ENCODE measurements around the gene AIMP1.

AIMP1 gene

GRCh38 chr4:106273831-106274230, 42.5 kb upstream of the AIMP1 start:
- Histone ChIP-seq H3K4me2 (no peak overlapping the region), H2AFZ (ENCODE audit: low read depth) (no peak overlapping the region), H3K27ac (no peak overlapping the region), H3K4me3 (IDR thresholded peaks at IDR 0.05; ENCODE audit: insufficient read depth, low read depth, low read length) (no peak overlapping the region), H3K4me1 (ENCODE audit: low read depth, poor library complexity, severe bottlenecking) (no peaks in the 10 kb centered on the region), H3K9ac (no peak overlapping the region), H3K36me3 (ENCODE audit: insufficient read depth) (no peaks in the 10 kb centered on the region), H3K27me3 (ENCODE audit: insufficient read depth, low read depth) (no peaks in the 10 kb centered on the region), H4K20me1 (ENCODE audit: insufficient read depth) (no peaks in the 10 kb centered on the region), H3K79me2 (ENCODE audit: insufficient read depth, low read depth) (no peaks in the 10 kb centered on the region)
- no peak for TF ChIP-seq CTCF (conservative IDR thresholded peaks at IDR 0.05; ENCODE audit: low read depth, low read length)

GRCh38 chr4:106277140-106277675, 39.1 kb upstream of the AIMP1 start:
- H3K9ac ChIP-seq: no peak overlapping the region
- no peaks in the 10 kb centered on the region for H3K79me2 ChIP-seq (ENCODE audit: insufficient read depth, low read depth)
- no peak overlapping the region for H2AFZ ChIP-seq (ENCODE audit: low read depth)
- no peak for TF ChIP-seq CTCF (conservative IDR thresholded peaks at IDR 0.05; ENCODE audit: low read depth, low read length)
- no peaks in the 10 kb centered on the region for H3K36me3 ChIP-seq (ENCODE audit: insufficient read depth)
- no peaks in the 10 kb centered on the region for H4K20me1 ChIP-seq (ENCODE audit: insufficient read depth)
- H3K4me3 ChIP-seq (IDR thresholded peaks at IDR 0.05; ENCODE audit: insufficient read depth, low read depth, low read length): no peak overlapping the region
- H3K27me3 ChIP-seq (ENCODE audit: insufficient read depth, low read depth): no peaks in the 10 kb centered on the region
- no peak overlapping the region for H3K27ac ChIP-seq
- H3K4me1 ChIP-seq (ENCODE audit: low read depth, poor library complexity, severe bottlenecking): peaks cover 10% of the 10 kb centered on the region
- H3K4me2 ChIP-seq: no peak overlapping the region

- no peaks in the 10 kb centered on the region for H4K20me1 ChIP-seq (ENCODE audit: insufficient read depth)
- H2AFZ ChIP-seq (ENCODE audit: low read depth): no peak overlapping the region
- no peaks in the 10 kb centered on the region for H3K36me3 ChIP-seq (ENCODE audit: insufficient read depth)
- no peak for TF ChIP-seq CTCF (conservative IDR thresholded peaks at IDR 0.05; ENCODE audit: low read depth, low read length)
- no peaks in the 10 kb centered on the region for H3K27me3 ChIP-seq (ENCODE audit: insufficient read depth, low read depth)
- H3K4me2 ChIP-seq: no peak overlapping the region
- H3K9ac ChIP-seq: no peak overlapping the region
- no peak overlapping the region for H3K4me3 ChIP-seq (IDR thresholded peaks at IDR 0.05; ENCODE audit: insufficient read depth, low read depth, low read length)
- H3K79me2 ChIP-seq (ENCODE audit: insufficient read depth, low read depth): no peaks in the 10 kb centered on the region
- peaks cover 10% of the 10 kb centered on the region for H3K4me1 ChIP-seq (ENCODE audit: low read depth, poor library complexity, severe bottlenecking)
- no peak overlapping the region for H3K27ac ChIP-seq
These were observed 32.1 kb upstream of the AIMP1 start for GRCh38 chr4:106284227-106284626.

- no peak overlapping the region for H3K9ac ChIP-seq
- TF ChIP-seq CTCF (conservative IDR thresholded peaks at IDR 0.05; ENCODE audit: low read depth, low read length): no peak
- no peak overlapping the region for H3K4me3 ChIP-seq (IDR thresholded peaks at IDR 0.05; ENCODE audit: insufficient read depth, low read depth, low read length)
- H4K20me1 ChIP-seq (ENCODE audit: insufficient read depth): no peaks in the 10 kb centered on the region
- no peaks in the 10 kb centered on the region for H3K4me1 ChIP-seq (ENCODE audit: low read depth, poor library complexity, severe bottlenecking)
- H2AFZ ChIP-seq (ENCODE audit: low read depth): no peak overlapping the region
- H3K4me2 ChIP-seq: no peak overlapping the region
- no peaks in the 10 kb centered on the region for H3K36me3 ChIP-seq (ENCODE audit: insufficient read depth)
- no peak overlapping the region for H3K27ac ChIP-seq
- no peaks in the 10 kb centered on the region for H3K27me3 ChIP-seq (ENCODE audit: insufficient read depth, low read depth)
- no peaks in the 10 kb centered on the region for H3K79me2 ChIP-seq (ENCODE audit: insufficient read depth, low read depth)
These were observed 29.7 kb upstream of the AIMP1 start for GRCh38 chr4:106286611-106287010.

All from KMS-11 (cell line).